ENCODE data around the gene DCLK1. TPM values are rescaled to one million over a fixed set of nuclear protein-coding genes. Genes with fewer than 3 reads are reported as not detected.

The DCLK1 gene
- total and polyA plus RNA-seq, 10 of the 15 experiments (the other 5 are each of a cell fraction or from before 2014, with no cell fraction given): not detected

DNA sequence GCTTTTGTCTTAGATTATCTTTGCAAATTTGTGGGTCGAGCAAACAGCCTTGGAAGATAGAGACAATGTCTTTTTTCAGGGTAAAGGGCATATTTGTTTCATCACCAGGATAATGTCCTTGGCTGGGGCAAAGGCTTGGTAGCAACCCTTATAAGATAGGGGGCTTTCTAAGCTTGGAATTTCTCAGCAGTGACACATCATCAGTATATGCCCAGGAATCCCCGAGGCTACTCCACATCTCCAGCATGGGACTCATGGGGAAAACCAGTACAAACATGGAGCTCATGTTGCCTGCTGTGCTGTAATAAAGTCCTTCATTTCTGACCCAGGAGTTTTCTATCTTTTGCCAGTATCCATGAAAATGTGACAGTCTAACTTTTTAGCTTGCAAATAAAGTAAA is 77.1 kb downstream of the DCLK1 start:
- Histone ChIP-seq H2AFZ (ENCODE audit: control insufficient read depth, low read depth, low read length) (no peak overlapping the region), H3K4me1 (ENCODE audit: control insufficient read depth, insufficient read depth, low read length) (no peaks in the 10 kb centered on the region), H3K4me2 (ENCODE audit: control insufficient read depth, insufficient read depth) (no peak overlapping the region), H3K79me2 (ENCODE audit: control insufficient read depth, insufficient read depth, low read length) (no peaks in the 10 kb centered on the region), H3K27me3 (replicated peaks in 1 of 2; ENCODE audit: control insufficient read depth in 2 of 2, insufficient read depth in 2 of 2, low read length in 1 of 2) (no peaks in the 10 kb centered on the region), H3K9me3 (replicated peaks; ENCODE audit: control insufficient read depth, insufficient read depth, low read length) (no peaks in the 10 kb centered on the region), H3K36me3 (ENCODE audit: control insufficient read depth in 2 of 2, insufficient read depth in 2 of 2, low read length in 1 of 2) (no peaks in the 10 kb centered on the region), H3K27ac (ENCODE audit: control insufficient read depth, insufficient read depth) (no peak overlapping the region), H3K9ac (ENCODE audit: control insufficient read depth, insufficient read depth, low read length) (no peak overlapping the region), H3K4me3 (no peak overlapping the region), H4K20me1 (ENCODE audit: control insufficient read depth, insufficient read depth) (no peaks in the 10 kb centered on the region)
- ChIA-PET POLR2A (no interaction called here), SMC1A (ENCODE audit: uncharacterized antibody, unreplicated experiment) (interaction anchor here (1.2 kb wide), 1 partner anchor 221 kb away, joined by 3 read pairs; no protein-coding TSS in a partner anchor), RAD21 (ENCODE audit: unreplicated experiment) (no interaction called here), CTCF (no interaction called here)
- 0% methylated on average over 2 of the region's 2 CpGs for WGBS (ENCODE audit: insufficient coverage, insufficient replicate concordance, low lambda C conversion rate, missing lambda C conversion rate)
- no peak for FAIRE-seq
- no peak for DNase-seq (ENCODE audit: low read depth, low spot score)
- in situ Hi-C loops (cut with MboI) (no loop called here), intact Hi-C loops (cut with micrococcal nuclease; ENCODE audit: unreplicated experiment) (no loop called here)
- BruUV-seq (replicated peaks): no TSS peak
- ATAC-seq: no peak
- TF ChIP-seq, protein P1, sequence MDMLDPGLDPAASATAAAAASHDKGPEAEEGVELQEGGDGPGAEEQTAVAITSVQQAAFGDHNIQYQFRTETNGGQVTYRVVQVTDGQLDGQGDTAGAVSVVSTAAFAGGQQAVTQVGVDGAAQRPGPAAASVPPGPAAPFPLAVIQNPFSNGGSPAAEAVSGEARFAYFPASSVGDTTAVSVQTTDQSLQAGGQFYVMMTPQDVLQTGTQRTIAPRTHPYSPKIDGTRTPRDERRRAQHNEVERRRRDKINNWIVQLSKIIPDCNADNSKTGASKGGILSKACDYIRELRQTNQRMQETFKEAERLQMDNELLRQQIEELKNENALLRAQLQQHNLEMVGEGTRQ (IDR thresholded peaks at IDR 0.05; ENCODE audit: borderline replicate concordance, low read depth, low read length): no peak
- no peak for TF ChIP-seq TARDBP (IDR thresholded peaks at IDR 0.05; ENCODE audit: borderline replicate concordance)
- TF ChIP-seq RB1 (IDR thresholded peaks at IDR 0.05; ENCODE audit: borderline replicate concordance): no peak
- TF ChIP-seq, protein P2, sequence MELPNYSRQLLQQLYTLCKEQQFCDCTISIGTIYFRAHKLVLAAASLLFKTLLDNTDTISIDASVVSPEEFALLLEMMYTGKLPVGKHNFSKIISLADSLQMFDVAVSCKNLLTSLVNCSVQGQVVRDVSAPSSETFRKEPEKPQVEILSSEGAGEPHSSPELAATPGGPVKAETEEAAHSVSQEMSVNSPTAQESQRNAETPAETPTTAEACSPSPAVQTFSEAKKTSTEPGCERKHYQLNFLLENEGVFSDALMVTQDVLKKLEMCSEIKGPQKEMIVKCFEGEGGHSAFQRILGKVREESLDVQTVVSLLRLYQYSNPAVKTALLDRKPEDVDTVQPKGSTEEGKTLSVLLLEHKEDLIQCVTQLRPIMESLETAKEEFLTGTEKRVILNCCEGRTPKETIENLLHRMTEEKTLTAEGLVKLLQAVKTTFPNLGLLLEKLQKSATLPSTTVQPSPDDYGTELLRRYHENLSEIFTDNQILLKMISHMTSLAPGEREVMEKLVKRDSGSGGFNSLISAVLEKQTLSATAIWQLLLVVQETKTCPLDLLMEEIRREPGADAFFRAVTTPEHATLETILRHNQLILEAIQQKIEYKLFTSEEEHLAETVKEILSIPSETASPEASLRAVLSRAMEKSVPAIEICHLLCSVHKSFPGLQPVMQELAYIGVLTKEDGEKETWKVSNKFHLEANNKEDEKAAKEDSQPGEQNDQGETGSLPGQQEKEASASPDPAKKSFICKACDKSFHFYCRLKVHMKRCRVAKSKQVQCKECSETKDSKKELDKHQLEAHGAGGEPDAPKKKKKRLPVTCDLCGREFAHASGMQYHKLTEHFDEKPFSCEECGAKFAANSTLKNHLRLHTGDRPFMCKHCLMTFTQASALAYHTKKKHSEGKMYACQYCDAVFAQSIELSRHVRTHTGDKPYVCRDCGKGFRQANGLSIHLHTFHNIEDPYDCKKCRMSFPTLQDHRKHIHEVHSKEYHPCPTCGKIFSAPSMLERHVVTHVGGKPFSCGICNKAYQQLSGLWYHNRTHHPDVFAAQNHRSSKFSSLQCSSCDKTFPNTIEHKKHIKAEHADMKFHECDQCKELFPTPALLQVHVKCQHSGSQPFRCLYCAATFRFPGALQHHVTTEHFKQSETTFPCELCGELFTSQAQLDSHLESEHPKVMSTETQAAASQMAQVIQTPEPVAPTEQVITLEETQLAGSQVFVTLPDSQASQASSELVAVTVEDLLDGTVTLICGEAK (IDR thresholded peaks at IDR 0.05; ENCODE audit: borderline replicate concordance): no peak
- no peak for TF ChIP-seq CBX3 (IDR thresholded peaks at IDR 0.05; ENCODE audit: borderline replicate concordance, low read depth)
- TF ChIP-seq, protein P3, sequence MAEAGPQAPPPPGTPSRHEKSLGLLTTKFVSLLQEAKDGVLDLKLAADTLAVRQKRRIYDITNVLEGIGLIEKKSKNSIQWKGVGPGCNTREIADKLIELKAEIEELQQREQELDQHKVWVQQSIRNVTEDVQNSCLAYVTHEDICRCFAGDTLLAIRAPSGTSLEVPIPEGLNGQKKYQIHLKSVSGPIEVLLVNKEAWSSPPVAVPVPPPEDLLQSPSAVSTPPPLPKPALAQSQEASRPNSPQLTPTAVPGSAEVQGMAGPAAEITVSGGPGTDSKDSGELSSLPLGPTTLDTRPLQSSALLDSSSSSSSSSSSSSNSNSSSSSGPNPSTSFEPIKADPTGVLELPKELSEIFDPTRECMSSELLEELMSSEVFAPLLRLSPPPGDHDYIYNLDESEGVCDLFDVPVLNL (IDR thresholded peaks at IDR 0.05; ENCODE audit: low read depth, low read length): no peak
- TF ChIP-seq RELA (IDR thresholded peaks at IDR 0.05; ENCODE audit: borderline replicate concordance, partially characterized antibody): no peak
- TF ChIP-seq NFYA (IDR thresholded peaks at IDR 0.05; ENCODE audit: borderline replicate concordance, low read depth, low read length): no peak
- TF ChIP-seq HDAC2 (IDR thresholded peaks at IDR 0.05): no peak
- TF ChIP-seq TCF3 (IDR thresholded peaks at IDR 0.05; ENCODE audit: borderline replicate concordance, insufficient read depth, low read depth, low read length): no peak
- no peak for TF ChIP-seq SP1 (IDR thresholded peaks at IDR 0.05; ENCODE audit: low read depth, low read length)
- TF ChIP-seq YBX1 (IDR thresholded peaks at IDR 0.05): no peak
- TF ChIP-seq ZNF207 (IDR thresholded peaks at IDR 0.05; ENCODE audit: borderline replicate concordance): no peak
- TF ChIP-seq, protein P4, sequence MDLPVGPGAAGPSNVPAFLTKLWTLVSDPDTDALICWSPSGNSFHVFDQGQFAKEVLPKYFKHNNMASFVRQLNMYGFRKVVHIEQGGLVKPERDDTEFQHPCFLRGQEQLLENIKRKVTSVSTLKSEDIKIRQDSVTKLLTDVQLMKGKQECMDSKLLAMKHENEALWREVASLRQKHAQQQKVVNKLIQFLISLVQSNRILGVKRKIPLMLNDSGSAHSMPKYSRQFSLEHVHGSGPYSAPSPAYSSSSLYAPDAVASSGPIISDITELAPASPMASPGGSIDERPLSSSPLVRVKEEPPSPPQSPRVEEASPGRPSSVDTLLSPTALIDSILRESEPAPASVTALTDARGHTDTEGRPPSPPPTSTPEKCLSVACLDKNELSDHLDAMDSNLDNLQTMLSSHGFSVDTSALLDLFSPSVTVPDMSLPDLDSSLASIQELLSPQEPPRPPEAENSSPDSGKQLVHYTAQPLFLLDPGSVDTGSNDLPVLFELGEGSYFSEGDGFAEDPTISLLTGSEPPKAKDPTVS (IDR thresholded peaks at IDR 0.05; ENCODE audit: low read depth, low read length): no peak
- TF ChIP-seq SPI1 (IDR thresholded peaks at IDR 0.05; ENCODE audit: borderline replicate concordance, insufficient read depth, low read depth, low read length): no peak
- TF ChIP-seq, protein P5, sequence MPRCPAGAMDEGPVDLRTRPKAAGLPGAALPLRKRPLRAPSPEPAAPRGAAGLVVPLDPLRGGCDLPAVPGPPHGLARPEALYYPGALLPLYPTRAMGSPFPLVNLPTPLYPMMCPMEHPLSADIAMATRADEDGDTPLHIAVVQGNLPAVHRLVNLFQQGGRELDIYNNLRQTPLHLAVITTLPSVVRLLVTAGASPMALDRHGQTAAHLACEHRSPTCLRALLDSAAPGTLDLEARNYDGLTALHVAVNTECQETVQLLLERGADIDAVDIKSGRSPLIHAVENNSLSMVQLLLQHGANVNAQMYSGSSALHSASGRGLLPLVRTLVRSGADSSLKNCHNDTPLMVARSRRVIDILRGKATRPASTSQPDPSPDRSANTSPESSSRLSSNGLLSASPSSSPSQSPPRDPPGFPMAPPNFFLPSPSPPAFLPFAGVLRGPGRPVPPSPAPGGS (IDR thresholded peaks at IDR 0.05; ENCODE audit: borderline replicate concordance, insufficient read depth, low read depth, low read length, poor library complexity, severe bottlenecking): no peak
- no peak for TF ChIP-seq SMAD1 (IDR thresholded peaks at IDR 0.05; ENCODE audit: low read depth, partially characterized antibody)
